B cell (primary cell): Measurements from ENCODE around the gene KIDINS220. TPM values are rescaled to one million over a fixed set of nuclear protein-coding genes. Genes with fewer than 3 reads are reported as not detected.

Experiments
- ATAC-seq: fragments of 200-7000 bp; cut with Tn5 transposase; one replicate; pipeline ENCODE4 v1.10.0; 2021; ENCODE audit warnings: low read depth, mild to moderate bottlenecking, moderate number of reproducible peaks, moderate library complexity
- CTCF ChIA-PET: fragments of 350-600 bp; sonication (Branson Sonifier 250); formaldehyde crosslinking; loops from one replicate; lab custom pipeline; 2021; ENCODE audit warnings: antibody characterized with exemption, inconsistent platforms; lab: Charles Lee
- POLR2A ChIA-PET: fragments of 350-600 bp; sonication (Branson Sonifier 250); formaldehyde crosslinking; loops from one replicate; lab custom pipeline; 2021; ENCODE audit warnings: antibody characterized with exemption; lab: Charles Lee
- DNase-seq: peaks from one replicate; pipeline ENCODE4 v3.0.0; 2013
- H2AFZ ChIP-seq: 2 replicates; pipeline ENCODE4 v1.6.1; 2012; ENCODE audit warnings: mild to moderate bottlenecking, low read depth, low read length; ENCODE audit not compliant: insufficient read depth, poor library complexity, severe bottlenecking
- H3K27ac ChIP-seq, 2 donors: 1 replicate in 1 of 2; 2 replicates in 1 of 2; pipeline ENCODE4 v1.5.1; 2012 to 2013; ENCODE audit warnings: low read length in 2 of 2, mild to moderate bottlenecking in 2 of 2, moderate library complexity in 1 of 2
- H3K27me3 ChIP-seq, 4 experiments: fragments of 200-600 bp in 1 of 4; sonication (generic) in 1 of 4; replicated peaks in 1 of 4; 1 replicate in 2 of 4; 2 replicates in 2 of 4; pipeline versions ENCODE4 v1.6.1 to v1.7.0; 2013 to 2016; ENCODE audit warnings: low read length in 3 of 4, mild to moderate bottlenecking in 2 of 4, mixed read lengths in 1 of 4, moderate library complexity in 1 of 4; ENCODE audit not compliant: insufficient read depth in 4 of 4, control insufficient read depth in 3 of 4; ENCODE audit errors: control extremely low read depth in 1 of 4
- H3K36me3 ChIP-seq, 2 experiments: replicated peaks in 1 of 2; 1 replicate in 1 of 2; 2 replicates in 1 of 2; pipeline versions ENCODE4 v1.6.1 to v1.7.1; 2013; ENCODE audit warnings: low read length in 1 of 2; ENCODE audit not compliant: insufficient read depth in 2 of 2, control insufficient read depth in 1 of 2; ENCODE audit errors: control extremely low read depth in 1 of 2, extremely low read depth in 1 of 2
- H3K4me1 ChIP-seq, 2 donors: fragments of 200-600 bp in 1 of 2; sonication (generic) in 1 of 2; 1 replicate in 1 of 2; 2 replicates in 1 of 2; pipeline versions ENCODE4 v1.5.1 to v1.6.1; 2013 to 2017; ENCODE audit warnings: low read length in 2 of 2; ENCODE audit not compliant: control insufficient read depth in 2 of 2, insufficient read depth in 2 of 2
- H3K4me2 ChIP-seq: replicated peaks from 2 replicates; pipeline ENCODE3; 2012; ENCODE audit warnings: mild to moderate bottlenecking, low read depth, low read length; ENCODE audit not compliant: poor library complexity, severe bottlenecking
- H3K4me3 ChIP-seq, 5 experiments: fragments of 200-600 bp in 1 of 5; sonication (generic) in 1 of 5; 1 replicate in 3 of 5; 2 replicates in 2 of 5; pipeline versions ENCODE4 v1.5.1 to v1.7.0; 2011 to 2016; ENCODE audit warnings: low read length in 4 of 5, mild to moderate bottlenecking in 4 of 5, low read depth in 2 of 5, control low read depth in 1 of 5, moderate library complexity in 1 of 5; ENCODE audit not compliant: insufficient read depth in 1 of 5; ENCODE audit errors: control extremely low read depth in 1 of 5, extremely low read depth in 1 of 5
- H3K79me2 ChIP-seq: fragments of 200-600 bp; sonication (generic); one replicate; pipeline ENCODE4 v1.6.0; 2016; ENCODE audit warnings: low read length; ENCODE audit not compliant: control insufficient read depth, insufficient read depth
- H3K9ac ChIP-seq: fragments of 200-600 bp; sonication (generic); 2 replicates; pipeline ENCODE4 v1.6.1; 2017; ENCODE audit warnings: mild to moderate bottlenecking, low read length, moderate library complexity
- H3K9me3 ChIP-seq, 3 donors: one replicate each; pipeline versions ENCODE4 v1.6.1 to v1.7.1; 2013; ENCODE audit warnings: low read length in 2 of 3; ENCODE audit not compliant: control insufficient read depth in 2 of 3, insufficient read depth in 1 of 3; ENCODE audit errors: control extremely low read depth in 1 of 3
- H4K20me1 ChIP-seq: 2 replicates; pipeline ENCODE4 v1.6.0; 2012; ENCODE audit warnings: mild to moderate bottlenecking, low read length; ENCODE audit not compliant: insufficient read depth, control insufficient read depth, poor library complexity, severe bottlenecking
- H3K27ac Mint-ChIP-seq: one replicate; pipeline ENCODE4 v1.8.0; 2021; ENCODE audit warnings: mixed read lengths
- H3K27me3 Mint-ChIP-seq: one replicate; pipeline ENCODE4 v1.8.0; 2021; ENCODE audit warnings: mixed read lengths
- H3K4me1 Mint-ChIP-seq: one replicate; pipeline ENCODE4 v1.8.0; 2021; ENCODE audit warnings: mixed read lengths
- H3K4me3 Mint-ChIP-seq: one replicate; pipeline ENCODE4 v1.8.0; 2021; ENCODE audit warnings: mixed read lengths
- H3K9me3 Mint-ChIP-seq: one replicate; pipeline ENCODE4 v1.8.0; 2022; ENCODE audit warnings: mixed read lengths; ENCODE audit not compliant: insufficient read depth
- EZH2 ChIP-seq: IDR thresholded peaks from 2 replicates; pipeline ENCODE4 v1.6.1; 2012; ENCODE audit warnings: borderline replicate concordance, low read depth, mild to moderate bottlenecking, moderate library complexity, low read length; ENCODE audit not compliant: insufficient read depth, poor library complexity, severe bottlenecking
- WGBS: methylation state at CpG from one replicate; pipeline ENCODE4 v1.1.5; 2013; ENCODE audit warnings: missing lambda C conversion rate; ENCODE audit not compliant: insufficient coverage; 5-methylcytosine and 5-hydroxymethylcytosine counted together
- intact Hi-C: fragments of 100-400 bp; cut with micrococcal nuclease; formaldehyde crosslinking; loops from one replicate; pipeline ENCODE4 v1.10.0; 2022
- polyA plus RNA-seq: library from polyadenylated mRNA; depleted of rRNA; stranded (reverse); fragments of >200 nt; gene quantifications from 2 replicates; pipeline ENCODE4 v1.2.3, GENCODE V29; 2012
- total RNA-seq, 2 donors: library from RNA; stranded (reverse); fragments of 120-200 nt in 1 of 2; gene quantifications; 1 replicate in 1 of 2; 2 replicates in 1 of 2; pipeline versions ENCODE4 v1.2.3 to v1.2.4, GENCODE V29; 2013 to 2022
- TF ChIP-seq, protein P1 (sequence below): fragments of 200-600 bp; IDR thresholded peaks from one replicate; pipeline ENCODE4 v1.8.0; 2022; ENCODE audit warnings: antibody characterized with exemption, mild to moderate bottlenecking

KIDINS220 gene
- total and polyA plus RNA-seq, 2 donors (not counting 1 experiment from before 2014, with no cell fraction given), result 12.5 to 36.6 TPM

GRCh38 chr2:8833853-8834252, 3.6 kb downstream of the KIDINS220 start:
- peaks cover 0 to 11% (median 0%) of the 10 kb centered on the region in 3 donors for H3K9me3 ChIP-seq
- ChIA-PET CTCF (interaction anchor here (0.6 kb wide), 1 partner anchor 60 kb away, joined by 3 read pairs; no protein-coding TSS in a partner anchor), POLR2A (no interaction called here)
- H3K79me2 ChIP-seq, result peaks cover 80% of the 10 kb centered on the region
- H2AFZ ChIP-seq, result no peak overlapping the region
- H3K4me3 Mint-ChIP-seq, result no peak overlapping the region
- TF ChIP-seq, protein P1, sequence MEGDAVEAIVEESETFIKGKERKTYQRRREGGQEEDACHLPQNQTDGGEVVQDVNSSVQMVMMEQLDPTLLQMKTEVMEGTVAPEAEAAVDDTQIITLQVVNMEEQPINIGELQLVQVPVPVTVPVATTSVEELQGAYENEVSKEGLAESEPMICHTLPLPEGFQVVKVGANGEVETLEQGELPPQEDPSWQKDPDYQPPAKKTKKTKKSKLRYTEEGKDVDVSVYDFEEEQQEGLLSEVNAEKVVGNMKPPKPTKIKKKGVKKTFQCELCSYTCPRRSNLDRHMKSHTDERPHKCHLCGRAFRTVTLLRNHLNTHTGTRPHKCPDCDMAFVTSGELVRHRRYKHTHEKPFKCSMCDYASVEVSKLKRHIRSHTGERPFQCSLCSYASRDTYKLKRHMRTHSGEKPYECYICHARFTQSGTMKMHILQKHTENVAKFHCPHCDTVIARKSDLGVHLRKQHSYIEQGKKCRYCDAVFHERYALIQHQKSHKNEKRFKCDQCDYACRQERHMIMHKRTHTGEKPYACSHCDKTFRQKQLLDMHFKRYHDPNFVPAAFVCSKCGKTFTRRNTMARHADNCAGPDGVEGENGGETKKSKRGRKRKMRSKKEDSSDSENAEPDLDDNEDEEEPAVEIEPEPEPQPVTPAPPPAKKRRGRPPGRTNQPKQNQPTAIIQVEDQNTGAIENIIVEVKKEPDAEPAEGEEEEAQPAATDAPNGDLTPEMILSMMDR, result no peak
- no peak for TF ChIP-seq EZH2
- H3K27me3 Mint-ChIP-seq, result no peaks in the 10 kb centered on the region
- no peaks in the 10 kb centered on the region for H3K36me3 ChIP-seq
- H3K27ac Mint-ChIP-seq, result no peak overlapping the region
- H3K27me3 ChIP-seq, result no peaks in the 10 kb centered on the region
- H4K20me1 ChIP-seq, result peaks cover 26% of the 10 kb centered on the region
- H3K9me3 Mint-ChIP-seq, result no peaks in the 10 kb centered on the region
- H3K4me3 ChIP-seq, result no peak overlapping the region
- peaks cover 52% of the 10 kb centered on the region for H3K4me1 Mint-ChIP-seq
- H3K4me1 ChIP-seq, result peaks cover 24 to 25% of the 10 kb centered on the region in 2 donors
- intact Hi-C loops, result loop anchor here (10.0 kb wide), 1 partner anchor 1211 kb away; the partner anchor contains the start of gene KLF11
- DNase-seq (no peak), ATAC-seq (no peak)
- no peak overlapping the region for H3K9ac ChIP-seq
- WGBS, result 96% methylated on average over 7 of the region's 7 CpGs
- H3K4me2 ChIP-seq, result no peak overlapping the region
- no peak overlapping the region for H3K27ac ChIP-seq

DNA sequence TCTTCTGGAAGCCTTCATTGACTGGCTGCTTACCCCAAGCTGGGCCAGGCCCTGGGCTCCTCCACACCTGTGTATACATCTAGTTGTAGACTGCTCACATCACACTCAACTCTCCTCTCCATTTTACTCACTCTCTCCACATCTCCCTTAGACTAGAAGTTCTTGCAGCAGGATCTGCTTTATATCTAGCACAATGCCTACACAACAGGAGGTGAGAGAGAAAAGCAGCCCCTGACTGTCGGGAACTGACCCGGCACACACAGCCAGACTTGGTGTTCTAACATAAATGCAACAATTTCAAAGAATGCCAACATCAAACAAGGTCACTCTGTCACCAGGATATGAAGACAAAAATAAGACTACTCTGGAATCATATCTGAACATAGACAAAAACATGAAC, 5.9 kb downstream of the KIDINS220 start:
- Histone ChIP-seq H3K79me2 (peaks cover 57% of the 10 kb centered on the region), H2AFZ (no peak overlapping the region), H3K4me2 (no peak overlapping the region), H4K20me1 (peaks cover 38% of the 10 kb centered on the region), H3K4me1 (peaks cover 15 to 18% of the 10 kb centered on the region in 2 donors), H3K27ac (no peak overlapping the region), H3K36me3 (peaks cover 0 to 4% of the 10 kb centered on the region in 2 experiments), H3K9ac (no peak overlapping the region), H3K4me3 (no peak overlapping the region), H3K27me3 (no peaks in the 10 kb centered on the region), H3K9me3 (no peaks in the 10 kb centered on the region)
- no peak for DNase-seq
- intact Hi-C loops, result loop anchor here (10.0 kb wide), 1 partner anchor 1213 kb away; the partner anchor contains the start of gene KLF11
- CTCF ChIA-PET, result no interaction called here
- Mint-ChIP-seq H3K4me1 (peaks cover 51% of the 10 kb centered on the region), H3K4me3 (no peak overlapping the region), H3K9me3 (no peaks in the 10 kb centered on the region), H3K27ac (no peak overlapping the region), H3K27me3 (no peaks in the 10 kb centered on the region)
- no peak for ATAC-seq
- POLR2A ChIA-PET, result no interaction called here
- TF ChIP-seq EZH2, result no peak
- TF ChIP-seq, protein P1, result no peak
- 100% methylated on average over 2 of the region's 2 CpGs for whole genome bisulfite sequencing
